Omental fat pad (tissue), 4 donors: ENCODE data around the gene NMRK2. TPM values are rescaled to one million over a fixed set of nuclear protein-coding genes. Genes with fewer than 3 reads are reported as not detected.

Source experiments
- ATAC-seq: fragments of 150-250 bp; one replicate; pipeline ENCODE4 v1.9.1; 2016; ENCODE audit warnings: mild to moderate bottlenecking, moderate library complexity; ENCODE audit not compliant: low FRiP score
- DNase-seq: peaks from one replicate; pipeline ENCODE4 v3.0.0-alpha.2; 2019; ENCODE audit warnings: low spot score
- total RNA-seq, 4 donors: library from RNA; depleted of rRNA; stranded (reverse); fragments of >200 nt; gene quantifications; one replicate each; pipeline ENCODE4 v1.1.0, GENCODE V29; 2016
- TF ChIP-seq, protein P1 (sequence below), 3 donors: fragments of 450-650 bp; IDR thresholded peaks; one replicate each; pipeline ENCODE4 v1.5.1; 2016 to 2017; ENCODE audit warnings: antibody characterized with exemption in 3 of 3, mild to moderate bottlenecking in 3 of 3, moderate library complexity in 2 of 3

NMRK2 gene
- total RNA-seq, 4 donors from 2014 or later, result not detected

DNA sequence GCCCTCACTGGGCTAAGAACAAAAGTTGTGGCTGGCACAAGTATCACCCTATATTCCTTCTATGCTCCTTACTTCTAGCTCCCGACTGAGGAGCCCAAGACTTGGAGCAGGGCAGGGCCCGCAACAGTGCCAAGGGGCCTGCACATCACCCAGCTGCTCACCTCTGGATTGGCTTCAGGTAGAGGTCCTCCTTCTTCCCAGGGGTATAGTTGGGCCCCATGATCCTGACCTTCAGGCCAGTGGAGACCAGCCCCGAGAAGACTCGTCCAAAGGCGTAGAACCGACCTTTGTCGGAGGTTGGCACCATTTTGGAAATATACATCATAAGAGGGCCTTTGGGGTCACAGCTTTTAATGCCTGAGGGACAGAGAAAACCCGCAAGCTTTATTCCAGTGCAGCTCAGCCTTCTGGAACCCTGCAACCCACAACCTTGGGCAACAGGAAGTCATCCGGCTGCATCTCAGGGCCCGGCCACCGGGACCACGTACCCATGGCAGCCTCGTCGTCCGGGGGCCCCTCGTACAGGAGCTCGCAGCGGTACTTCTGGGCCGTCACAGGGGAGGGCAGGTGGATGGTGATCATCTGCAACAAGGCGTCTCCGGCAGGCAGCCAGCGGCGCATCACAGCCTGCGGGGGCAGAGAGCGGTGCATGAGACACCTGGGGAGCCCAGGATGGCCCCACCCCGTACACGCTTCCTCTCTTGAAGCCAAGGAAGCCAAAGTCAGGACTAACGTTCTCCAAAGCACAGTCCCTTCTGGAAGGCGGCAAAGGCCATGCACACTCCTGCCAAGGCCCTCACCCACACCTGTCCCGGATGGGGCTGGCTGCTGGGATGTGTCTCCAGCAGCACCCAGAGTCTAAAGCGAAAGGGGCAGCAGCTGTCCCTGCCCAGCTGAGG is 47.7 kb downstream of the NMRK2 start:
- ATAC-seq (no peak), DNase-seq (no peak)
- TF ChIP-seq, protein P1, sequence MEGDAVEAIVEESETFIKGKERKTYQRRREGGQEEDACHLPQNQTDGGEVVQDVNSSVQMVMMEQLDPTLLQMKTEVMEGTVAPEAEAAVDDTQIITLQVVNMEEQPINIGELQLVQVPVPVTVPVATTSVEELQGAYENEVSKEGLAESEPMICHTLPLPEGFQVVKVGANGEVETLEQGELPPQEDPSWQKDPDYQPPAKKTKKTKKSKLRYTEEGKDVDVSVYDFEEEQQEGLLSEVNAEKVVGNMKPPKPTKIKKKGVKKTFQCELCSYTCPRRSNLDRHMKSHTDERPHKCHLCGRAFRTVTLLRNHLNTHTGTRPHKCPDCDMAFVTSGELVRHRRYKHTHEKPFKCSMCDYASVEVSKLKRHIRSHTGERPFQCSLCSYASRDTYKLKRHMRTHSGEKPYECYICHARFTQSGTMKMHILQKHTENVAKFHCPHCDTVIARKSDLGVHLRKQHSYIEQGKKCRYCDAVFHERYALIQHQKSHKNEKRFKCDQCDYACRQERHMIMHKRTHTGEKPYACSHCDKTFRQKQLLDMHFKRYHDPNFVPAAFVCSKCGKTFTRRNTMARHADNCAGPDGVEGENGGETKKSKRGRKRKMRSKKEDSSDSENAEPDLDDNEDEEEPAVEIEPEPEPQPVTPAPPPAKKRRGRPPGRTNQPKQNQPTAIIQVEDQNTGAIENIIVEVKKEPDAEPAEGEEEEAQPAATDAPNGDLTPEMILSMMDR (IDR thresholded peaks at IDR 0.05), result no peak

DNA sequence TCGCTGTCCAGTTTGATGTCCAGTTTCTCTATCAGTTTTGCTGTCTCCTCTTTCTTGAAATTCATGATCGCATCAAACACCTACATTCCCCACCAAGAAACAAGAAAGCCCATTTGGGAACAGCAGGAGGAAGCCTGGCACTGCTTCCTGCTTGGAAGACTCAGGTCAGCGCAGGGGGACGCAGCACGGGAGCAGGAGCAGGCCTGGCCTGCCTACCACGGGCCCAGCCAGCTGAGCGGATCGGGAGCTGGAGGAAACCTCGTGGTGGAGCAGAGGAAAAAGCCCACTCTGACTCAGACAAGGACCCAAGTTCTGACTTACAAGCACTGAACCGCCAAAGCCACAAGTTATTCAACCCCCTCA is 48.5 kb downstream of the NMRK2 start:
- DNase-seq (no peak), ATAC-seq (no peak)
- TF ChIP-seq, protein P1 (IDR thresholded peaks at IDR 0.05), result no peak

DNA sequence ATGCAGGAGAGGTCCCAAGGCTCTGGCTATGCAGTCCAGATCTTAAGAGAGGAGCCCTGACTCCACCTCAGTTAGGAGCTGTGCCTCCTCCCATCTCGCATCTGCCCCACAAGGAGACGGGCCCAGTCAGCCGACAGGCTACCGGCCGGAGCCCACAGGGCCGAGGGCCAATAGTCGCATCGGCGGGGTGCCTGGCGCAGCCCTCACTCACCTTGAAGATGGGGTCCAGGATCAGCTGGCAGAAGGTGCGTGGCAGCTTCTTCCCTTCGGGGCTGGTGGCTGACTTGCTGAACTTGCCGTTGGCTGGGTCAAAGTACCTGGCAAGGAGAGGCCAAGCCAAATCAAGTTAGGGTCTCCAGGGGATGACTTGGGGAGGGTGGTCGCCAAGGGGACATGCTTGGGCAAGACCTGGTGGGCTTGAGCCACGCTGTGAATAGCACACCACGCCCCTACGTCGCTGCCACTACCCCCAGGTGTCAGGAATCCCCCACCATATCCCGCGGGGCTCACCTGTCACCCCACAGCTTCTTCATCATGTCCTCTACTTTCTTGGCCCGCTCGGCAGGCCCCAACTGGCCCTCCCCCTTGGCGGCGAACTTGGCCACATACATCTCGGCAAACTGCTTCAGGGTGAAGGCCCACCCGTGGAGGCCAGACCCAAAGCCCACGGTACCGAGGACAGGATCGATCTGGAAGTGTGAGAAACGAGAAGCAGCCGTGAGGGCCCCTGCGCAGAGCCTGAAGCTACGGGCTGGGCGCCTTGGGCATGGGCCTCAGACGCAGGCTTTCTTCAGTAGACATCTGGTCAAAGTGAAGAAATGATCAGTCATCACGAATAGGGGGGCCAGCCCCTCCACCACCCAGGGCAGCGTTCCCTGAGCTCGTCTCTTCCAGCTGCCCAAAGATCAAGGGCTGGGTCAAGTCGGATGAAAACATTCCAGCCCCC is 49.1 kb downstream of the NMRK2 start:
- TF ChIP-seq, protein P1 (IDR thresholded peaks at IDR 0.05), result no peak
- DNase-seq, result no peak
- ATAC-seq, result no peak

DNA sequence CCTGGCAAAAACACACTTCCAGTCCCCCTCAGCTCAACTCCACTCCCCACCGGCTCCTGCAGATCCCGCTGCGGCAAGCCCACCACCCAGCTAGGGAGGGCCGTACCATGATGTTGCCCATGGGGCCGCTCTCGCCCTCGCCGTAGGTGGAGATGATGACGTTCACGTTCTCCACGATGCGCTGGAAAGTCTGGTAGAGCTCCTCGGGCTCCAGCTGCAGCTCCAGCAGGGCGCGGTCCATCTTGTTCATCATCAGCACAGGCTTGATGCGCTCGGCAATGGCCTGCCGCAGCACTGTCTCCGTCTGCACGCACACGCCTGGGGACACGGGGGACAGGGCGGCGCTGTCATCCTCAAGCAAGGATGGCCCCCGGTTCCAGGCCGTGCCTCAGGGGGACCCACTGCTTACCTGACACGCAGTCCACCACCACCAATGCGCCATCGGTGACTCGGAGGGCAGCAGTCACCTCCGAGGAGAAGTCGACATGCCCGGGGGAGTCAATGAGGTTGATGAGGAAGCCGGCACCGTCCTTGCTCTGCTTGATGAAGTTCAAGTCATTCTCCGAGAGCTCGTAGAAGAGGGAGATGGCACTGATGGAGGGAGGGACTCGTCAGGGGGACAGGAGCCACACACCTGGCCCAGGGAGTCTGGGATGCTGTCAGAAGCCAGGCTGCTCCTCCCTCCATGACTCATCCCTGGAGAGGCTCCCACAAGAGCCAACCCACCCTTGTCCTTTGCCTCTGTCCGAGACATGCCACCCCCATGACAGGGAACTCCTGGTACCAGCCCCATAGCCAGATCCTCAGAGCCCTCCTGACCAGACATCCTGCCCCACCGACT is 50.1 kb downstream of the NMRK2 start:
- TF ChIP-seq, protein P1 (IDR thresholded peaks at IDR 0.05), result no peak
- DNase-seq (no peak), ATAC-seq (peak; percentile 22)

DNA sequence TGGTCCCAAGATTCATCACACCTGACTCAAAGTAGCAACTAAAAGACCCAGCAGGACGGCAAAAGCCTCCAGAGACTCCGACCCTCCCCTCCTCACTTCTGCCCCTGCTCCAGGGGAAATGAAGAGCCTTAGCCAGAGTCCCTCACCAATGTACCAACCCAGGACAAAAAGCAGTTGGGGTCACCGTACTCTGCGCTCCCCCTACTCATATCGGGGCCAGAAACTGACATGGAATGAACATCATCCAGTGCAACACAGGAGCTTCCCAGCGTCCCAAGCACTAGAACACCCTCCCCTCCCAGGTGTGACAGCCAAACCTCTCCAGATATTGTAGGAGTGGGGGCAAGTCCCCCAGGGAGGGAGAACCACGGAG is 50.7 kb downstream of the NMRK2 start:
- no peak for ATAC-seq
- DNase-seq, result no peak
- TF ChIP-seq, protein P1 (IDR thresholded peaks at IDR 0.05), result no peak

DNA sequence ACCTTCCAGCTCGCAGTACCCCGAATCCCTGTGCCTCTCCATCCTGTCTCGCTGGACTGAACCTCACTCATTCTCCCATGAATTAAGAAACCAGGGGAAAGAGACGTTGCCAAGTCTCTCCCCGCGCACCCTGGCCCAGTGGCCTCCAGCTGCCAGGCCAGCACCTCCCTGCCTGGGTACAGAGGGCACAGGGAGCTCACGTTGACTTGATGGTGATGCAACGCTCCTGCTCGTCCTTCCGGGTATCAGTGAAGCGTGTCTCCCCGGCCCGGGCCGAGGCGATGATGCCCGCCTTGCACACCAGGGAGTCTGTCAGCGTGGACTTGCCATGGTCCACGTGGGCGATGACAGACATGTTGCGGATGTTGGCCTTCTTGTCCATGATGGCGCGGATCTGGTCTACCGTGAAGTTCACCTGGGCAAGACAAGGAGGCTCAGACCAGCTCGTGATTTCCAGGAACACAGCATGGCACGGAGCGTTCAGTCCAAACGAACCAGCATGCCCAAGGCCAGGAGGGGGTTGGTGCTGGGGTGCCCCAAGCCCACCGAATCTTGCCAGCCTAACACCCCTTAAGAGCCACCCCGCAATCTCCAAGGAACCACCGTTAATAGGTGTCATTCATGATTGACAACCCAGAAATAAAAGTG is 51.2 kb downstream of the NMRK2 start:
- DNase-seq, result no peak
- peak; percentile 4 for ATAC-seq
- TF ChIP-seq, protein P1 (IDR thresholded peaks at IDR 0.05), result no peak
